Measurements from ENCODE around the gene CTNNBL1. TPM values are rescaled to one million over a fixed set of nuclear protein-coding genes. Genes with fewer than 3 reads are reported as not detected.

Gene CTNNBL1
- total RNA-seq, 1 experiment from 2014 or later, result 55.4 TPM

DNA sequence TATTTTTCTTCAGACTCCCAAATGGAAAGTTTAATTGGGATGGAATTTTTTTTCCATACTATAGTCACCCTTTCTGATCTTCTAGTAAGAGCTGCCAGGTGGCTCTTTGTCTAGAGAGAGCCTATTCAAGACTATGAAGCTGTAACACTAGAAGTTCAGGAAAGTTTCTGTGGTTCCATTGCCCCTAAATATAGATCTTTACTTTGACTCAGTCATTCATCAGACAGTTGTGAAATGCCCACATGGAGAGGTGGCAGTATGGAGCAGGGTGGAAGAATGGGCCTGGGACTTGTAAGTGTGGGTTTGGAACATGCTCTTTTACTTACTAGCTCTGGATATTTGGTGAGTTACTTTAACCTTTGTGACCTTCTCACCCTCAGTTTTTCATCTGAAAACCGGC, 87.8 kb downstream of the CTNNBL1 start:
- Histone ChIP-seq H3K9me3 (ENCODE audit: control insufficient read depth in 1 of 2, insufficient read depth in 1 of 2, low read depth in 1 of 2, low read length in 2 of 2) (no peaks in the 10 kb centered on the region), H3K4me3 (replicated peaks in 1 of 2; ENCODE audit: low read depth in 1 of 2, low read length in 2 of 2) (no peak overlapping the region), H3K36me3 (ENCODE audit: control insufficient read depth in 1 of 2, insufficient read depth in 2 of 2, low read length in 2 of 2) (peaks cover 0 to 4% of the 10 kb centered on the region in 2 experiments; a peak in 1 of 4 replicates), H3K27me3 (ENCODE audit: insufficient read depth, low read length) (no peaks in the 10 kb centered on the region), H4K20me1 (ENCODE audit: insufficient read depth) (no peaks in the 10 kb centered on the region), H3K9me2 (ENCODE audit: insufficient read depth) (no peaks in the 10 kb centered on the region), H3K4me1 (ENCODE audit: control insufficient read depth in 1 of 2, insufficient read depth in 2 of 2, low read length in 2 of 2) (no peaks in the 10 kb centered on the region), H3K9ac (ENCODE audit: low read length) (no peak overlapping the region), H3K4me2 (ENCODE audit: low read length) (no peak overlapping the region), H2AFZ (ENCODE audit: low read depth, low read length, poor library complexity, severe bottlenecking) (no peak overlapping the region), H3K27ac (ENCODE audit: low read depth, low read length) (no peak overlapping the region), H3K79me2 (ENCODE audit: insufficient read depth, low read length) (no peaks in the 10 kb centered on the region)
- no peak for DNase-seq (ENCODE audit: low read depth, low spot score)
- intact Hi-C loops (cut with micrococcal nuclease), result no loop called here
- TF ChIP-seq POLR2A (IDR thresholded peaks at IDR 0.05; ENCODE audit: borderline replicate concordance, extremely low read depth, insufficient read depth, insufficient read length) (no peak), YY1 (IDR thresholded peaks at IDR 0.05; ENCODE audit: extremely low read depth, insufficient replicate concordance, low read depth, low read length) (no peak), ELF1 (IDR thresholded peaks at IDR 0.05; ENCODE audit: borderline replicate concordance, low read depth) (no peak), SRF (IDR thresholded peaks at IDR 0.05; ENCODE audit: low read depth) (no peak), SP1 (IDR thresholded peaks at IDR 0.05; ENCODE audit: low read depth) (no peak), ZNF274 (IDR thresholded peaks at IDR 0.05; ENCODE audit: low read depth, low read length) (no peak), TCF7L2 (IDR thresholded peaks at IDR 0.05; ENCODE audit: borderline replicate concordance, extremely low read depth, insufficient read depth, insufficient read length) (no peak), EZH2 (IDR thresholded peaks at IDR 0.05) (no peak)
- TF ChIP-seq, protein P1, sequence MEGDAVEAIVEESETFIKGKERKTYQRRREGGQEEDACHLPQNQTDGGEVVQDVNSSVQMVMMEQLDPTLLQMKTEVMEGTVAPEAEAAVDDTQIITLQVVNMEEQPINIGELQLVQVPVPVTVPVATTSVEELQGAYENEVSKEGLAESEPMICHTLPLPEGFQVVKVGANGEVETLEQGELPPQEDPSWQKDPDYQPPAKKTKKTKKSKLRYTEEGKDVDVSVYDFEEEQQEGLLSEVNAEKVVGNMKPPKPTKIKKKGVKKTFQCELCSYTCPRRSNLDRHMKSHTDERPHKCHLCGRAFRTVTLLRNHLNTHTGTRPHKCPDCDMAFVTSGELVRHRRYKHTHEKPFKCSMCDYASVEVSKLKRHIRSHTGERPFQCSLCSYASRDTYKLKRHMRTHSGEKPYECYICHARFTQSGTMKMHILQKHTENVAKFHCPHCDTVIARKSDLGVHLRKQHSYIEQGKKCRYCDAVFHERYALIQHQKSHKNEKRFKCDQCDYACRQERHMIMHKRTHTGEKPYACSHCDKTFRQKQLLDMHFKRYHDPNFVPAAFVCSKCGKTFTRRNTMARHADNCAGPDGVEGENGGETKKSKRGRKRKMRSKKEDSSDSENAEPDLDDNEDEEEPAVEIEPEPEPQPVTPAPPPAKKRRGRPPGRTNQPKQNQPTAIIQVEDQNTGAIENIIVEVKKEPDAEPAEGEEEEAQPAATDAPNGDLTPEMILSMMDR (IDR thresholded peaks at IDR 0.05 in 2 of 3, conservative IDR thresholded peaks at IDR 0.05 in 1 of 3; ENCODE audit: borderline replicate concordance in 1 of 3, insufficient read depth in 1 of 3, low read depth in 2 of 3, low read length in 2 of 3), result no peak
- TF ChIP-seq, protein P2, sequence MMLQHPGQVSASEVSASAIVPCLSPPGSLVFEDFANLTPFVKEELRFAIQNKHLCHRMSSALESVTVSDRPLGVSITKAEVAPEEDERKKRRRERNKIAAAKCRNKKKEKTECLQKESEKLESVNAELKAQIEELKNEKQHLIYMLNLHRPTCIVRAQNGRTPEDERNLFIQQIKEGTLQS (IDR thresholded peaks at IDR 0.05), result no peak
- TF ChIP-seq, protein P3, sequence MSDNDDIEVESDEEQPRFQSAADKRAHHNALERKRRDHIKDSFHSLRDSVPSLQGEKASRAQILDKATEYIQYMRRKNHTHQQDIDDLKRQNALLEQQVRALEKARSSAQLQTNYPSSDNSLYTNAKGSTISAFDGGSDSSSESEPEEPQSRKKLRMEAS (IDR thresholded peaks at IDR 0.05), result no peak
- BruUV-seq (replicated peaks), result no TSS peak
- no peak for ATAC-seq
- ChIA-PET CTCF (no interaction called here), RAD21 (ENCODE audit: low non-redundant PET in 1 of 2, low total read pairs in 2 of 2, uncharacterized antibody in 2 of 2, unreplicated experiment in 2 of 2) (no interaction called here), POLR2A (no interaction called here)

Data from HCT116 (cell line).